HEK293T (cell line): ENCODE results near the gene DVL1.

ENCODE experiments used
- ARNT ChIP-seq: fragments of 450-650 bp; IDR thresholded peaks from 2 replicates; pipeline ENCODE4 v1.6.1; 2017; ENCODE audit warnings: mild to moderate bottlenecking
- BHLHE40 ChIP-seq: fragments of 450-650 bp; IDR thresholded peaks from 2 replicates; pipeline ENCODE4 v1.6.1; 2016; ENCODE audit warnings: mild to moderate bottlenecking, moderate library complexity, borderline replicate concordance
- ELF4 ChIP-seq: fragments of 450-650 bp; IDR thresholded peaks from 2 replicates; pipeline ENCODE4 v1.6.1; 2017; ENCODE audit warnings: antibody characterized with exemption
- FOXM1 ChIP-seq: fragments of 450-650 bp; IDR thresholded peaks from 2 replicates; pipeline ENCODE4 v1.6.1; 2017; ENCODE audit warnings: mild to moderate bottlenecking, borderline replicate concordance
- L3MBTL2 ChIP-seq: fragments of 450-650 bp; conservative IDR thresholded peaks from 2 replicates; pipeline ENCODE4 v1.6.1; 2016; ENCODE audit warnings: mild to moderate bottlenecking
- LEF1 ChIP-seq: fragments of 450-650 bp; IDR thresholded peaks from 2 replicates; pipeline ENCODE4 v1.6.1; 2017; ENCODE audit warnings: mild to moderate bottlenecking, borderline replicate concordance
- NFRKB ChIP-seq: fragments of 450-650 bp; IDR thresholded peaks from 2 replicates; pipeline ENCODE4 v1.6.1; 2016; ENCODE audit warnings: mild to moderate bottlenecking, moderate library complexity
- SP1 ChIP-seq: fragments of 450-650 bp; IDR thresholded peaks from 2 replicates; pipeline ENCODE4 v1.6.1; 2017
- SUZ12 ChIP-seq: fragments of 450-650 bp; IDR thresholded peaks from 2 replicates; pipeline ENCODE4 v1.6.1; 2016; ENCODE audit warnings: mild to moderate bottlenecking
- TARDBP ChIP-seq: fragments of 450-650 bp; IDR thresholded peaks from 2 replicates; pipeline ENCODE4 v1.6.1; 2016
- ZNF384 ChIP-seq: fragments of 450-650 bp; IDR thresholded peaks from 2 replicates; pipeline ENCODE4 v1.6.1; 2016

DNA sequence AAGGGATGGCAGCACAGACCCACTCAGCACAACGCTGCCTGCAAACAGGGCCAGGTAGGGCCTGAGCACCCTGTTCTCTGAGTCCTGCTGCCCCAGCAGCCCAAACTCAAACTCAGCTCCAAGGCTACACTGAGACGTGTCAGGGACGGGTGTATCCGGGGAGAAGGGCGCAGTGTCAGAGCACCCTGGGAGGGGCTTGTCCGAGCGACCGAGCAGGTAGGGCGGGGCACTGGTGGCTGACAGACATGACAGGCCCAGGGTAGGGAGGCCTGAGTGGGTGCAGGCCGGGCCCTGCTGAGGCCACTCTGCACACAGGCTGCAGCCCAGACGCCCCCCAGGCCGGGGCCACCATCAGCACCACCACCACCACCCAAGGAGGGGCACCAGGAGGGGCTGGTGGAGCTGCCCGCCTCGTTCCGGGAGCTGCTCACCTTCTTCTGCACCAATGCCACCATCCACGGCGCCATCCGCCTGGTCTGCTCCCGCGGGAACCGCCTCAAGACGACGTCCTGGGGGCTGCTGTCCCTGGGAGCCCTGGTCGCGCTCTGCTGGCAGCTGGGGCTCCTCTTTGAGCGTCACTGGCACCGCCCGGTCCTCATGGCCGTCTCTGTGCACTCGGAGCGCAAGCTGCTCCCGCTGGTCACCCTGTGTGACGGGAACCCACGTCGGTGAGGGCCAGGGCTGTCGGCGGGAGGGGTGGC is 63.5 kb downstream of the DVL1 start:
- TF ChIP-seq NFRKB (no peak), ARNT (no peak), BHLHE40 (no peak), SP1 (no peak), ZNF384 (no peak), L3MBTL2 (no peak), LEF1 (no peak), FOXM1 (no peak), SUZ12 (no peak), ELF4 (no peak), TARDBP (no peak)
